Gastrocnemius medialis (tissue), 4 donors: ENCODE measurements around the gene PEAK3.

ENCODE experiments used
- CTCF ChIP-seq, 5 experiments: fragments of 450-650 bp in 3 of 5; fragments of 200-600 bp in 2 of 5; sonication (generic) in 2 of 5; IDR thresholded peaks in 4 of 5; conservative IDR thresholded peaks in 1 of 5; 1 replicate in 4 of 5; 2 replicates in 1 of 5; pipeline ENCODE4 v1.5.1; 2016 to 2019; ENCODE audit warnings: antibody characterized with exemption in 5 of 5, mild to moderate bottlenecking in 3 of 5, moderate library complexity in 3 of 5
- POLR2A ChIP-seq, 2 donors: fragments of 450-650 bp; IDR thresholded peaks; one replicate each; pipeline ENCODE4 v1.6.1; 2017; ENCODE audit warnings: antibody characterized with exemption in 2 of 2, mild to moderate bottlenecking in 2 of 2, moderate library complexity in 2 of 2

- TF ChIP-seq CTCF (IDR thresholded peaks at IDR 0.05 in 4 of 5, conservative IDR thresholded peaks at IDR 0.05 in 1 of 5) (no peak), POLR2A (IDR thresholded peaks at IDR 0.05) (no peak)
Observed at GRCh38 chr19:2307518-2308012, 25.6 kb upstream of the PEAK3 start.
